ENCODE results near the gene LGR6.

Gene LGR6

GRCh38 chr1:202205523-202206190 is 12.1 kb downstream of the LGR6 start:
- H3K27me3 ChIP-seq (replicated peaks), result peaks cover 3% of the 10 kb centered on the region
- DNase-seq, result no peak
- H3K36me3 ChIP-seq (replicated peaks), result no peaks in the 10 kb centered on the region
- H3K4me3 ChIP-seq (ENCODE audit: low read depth, low read length), result no peak overlapping the region
- no peak overlapping the region for H3K27ac ChIP-seq
- in situ Hi-C loops (cut with HindIII; ENCODE audit: low pct_ligation_motif_present, low sequenced_read_pairs), result loop anchor here (25.0 kb wide), 1 partner anchor 107 kb away; no protein-coding TSS in a partner anchor
- peak; percentile 57 for TF ChIP-seq CTCF (IDR thresholded peaks at IDR 0.05; ENCODE audit: low read depth, low read length, missing control alignments)

GRCh38 chr1:202207292-202207691 is 13.7 kb downstream of the LGR6 start:
- no peak overlapping the region for H3K27ac ChIP-seq
- no peaks in the 10 kb centered on the region for H3K36me3 ChIP-seq (replicated peaks)
- peaks cover 8% of the 10 kb centered on the region for H3K27me3 ChIP-seq (replicated peaks)
- in situ Hi-C loops (cut with HindIII; ENCODE audit: low pct_ligation_motif_present, low sequenced_read_pairs), result loop anchor here (25.0 kb wide), 1 partner anchor 105 kb away; no protein-coding TSS in a partner anchor
- TF ChIP-seq CTCF (IDR thresholded peaks at IDR 0.05; ENCODE audit: low read depth, low read length, missing control alignments), result peak; percentile 58
- peak; percentile 69 for DNase-seq
- no peak overlapping the region for H3K4me3 ChIP-seq (ENCODE audit: low read depth, low read length)

- Histone ChIP-seq H3K4me3 (ENCODE audit: low read depth, low read length) (no peak overlapping the region), H3K36me3 (replicated peaks) (no peaks in the 10 kb centered on the region), H3K27me3 (replicated peaks) (peaks cover 19% of the 10 kb centered on the region), H3K27ac (no peak overlapping the region)
- TF ChIP-seq CTCF (IDR thresholded peaks at IDR 0.05; ENCODE audit: low read depth, low read length, missing control alignments), result no peak
- DNase-seq, result no peak
- in situ Hi-C loops (cut with HindIII; ENCODE audit: low pct_ligation_motif_present, low sequenced_read_pairs), result loop anchor here (25.0 kb wide), 1 partner anchor 104 kb away; no protein-coding TSS in a partner anchor
Measured at GRCh38 chr1:202208351-202208857, 14.8 kb downstream of the LGR6 start.

GRCh38 chr1:202210385-202210784 is 16.8 kb downstream of the LGR6 start:
- H3K27me3 ChIP-seq (replicated peaks), result peaks cover 37% of the 10 kb centered on the region

GRCh38 chr1:202210969-202211368 is 17.4 kb downstream of the LGR6 start:
- no peak for TF ChIP-seq CTCF (IDR thresholded peaks at IDR 0.05; ENCODE audit: low read depth, low read length, missing control alignments)
- in situ Hi-C loops (cut with HindIII; ENCODE audit: low pct_ligation_motif_present, low sequenced_read_pairs), result loop anchor here (25.0 kb wide), 1 partner anchor 101 kb away; no protein-coding TSS in a partner anchor
- H3K4me3 ChIP-seq (ENCODE audit: low read depth, low read length), result no peak overlapping the region
- DNase-seq, result no peak
- H3K27ac ChIP-seq, result no peak overlapping the region
- H3K27me3 ChIP-seq (replicated peaks), result peaks cover 43% of the 10 kb centered on the region
- no peaks in the 10 kb centered on the region for H3K36me3 ChIP-seq (replicated peaks)

More at GRCh38 chr1:202210385-202210784, 16.8 kb downstream of the LGR6 start:
- Histone ChIP-seq H3K27ac (no peak overlapping the region), H3K4me3 (ENCODE audit: low read depth, low read length) (no peak overlapping the region), H3K36me3 (replicated peaks) (no peaks in the 10 kb centered on the region)
- peak; percentile 34 for TF ChIP-seq CTCF (IDR thresholded peaks at IDR 0.05; ENCODE audit: low read depth, low read length, missing control alignments)
- DNase-seq, result no peak
- in situ Hi-C loops (cut with HindIII; ENCODE audit: low pct_ligation_motif_present, low sequenced_read_pairs), result loop anchor here (25.0 kb wide), 1 partner anchor 102 kb away; no protein-coding TSS in a partner anchor
